Common myeloid progenitor, CD34-positive (primary cell): ENCODE results near the gene ARRB2.
A peak's percentile ranks its signal among the peaks of the same experiment; 100 is the strongest.
"Not testable (repeated sequence)": the region's sequence is repeated elsewhere in the genome, so short reads cannot be mapped to it uniquely, and the experiment has no call there.

Experiments used
- CTCF ChIA-PET: fragments of 350-600 bp; sonication (Branson Sonifier 250); formaldehyde crosslinking; loops from one replicate; lab custom pipeline; 2021; ENCODE audit warnings: antibody characterized with exemption; lab: Charles Lee
- POLR2A ChIA-PET: fragments of 350-600 bp; sonication (Branson Sonifier 250); formaldehyde crosslinking; loops from one replicate; lab custom pipeline; 2021; ENCODE audit warnings: antibody characterized with exemption; lab: Charles Lee
- DNase-seq, 3 donors: peaks; one replicate each; pipeline versions ENCODE4 v3.0.0 to v3.0.0-alpha.2; 2013
- H3K27ac ChIP-seq, 2 experiments: 1 replicate in 1 of 2; 2 replicates in 1 of 2; pipeline ENCODE4 v1.7.0; 2013; ENCODE audit warnings: inconsistent platforms in 2 of 2, low read length in 2 of 2, mild to moderate bottlenecking in 2 of 2, low read depth in 1 of 2, moderate library complexity in 1 of 2; ENCODE audit not compliant: severe bottlenecking in 2 of 2, insufficient read depth in 1 of 2, poor library complexity in 1 of 2
- H3K27me3 ChIP-seq, 5 experiments: replicated peaks in 2 of 5; 1 replicate in 3 of 5; 2 replicates in 2 of 5; pipeline versions ENCODE4 v1.6.1 to v1.7.0; 2013; ENCODE audit warnings: low read length in 4 of 5, mild to moderate bottlenecking in 2 of 5, moderate library complexity in 2 of 5, inconsistent platforms in 1 of 5; ENCODE audit not compliant: insufficient read depth in 5 of 5, control insufficient read depth in 4 of 5
- H3K36me3 ChIP-seq, 4 experiments: 1 replicate in 2 of 4; 2 replicates in 2 of 4; pipeline versions ENCODE4 v1.6.1 to v1.7.0; 2013; ENCODE audit warnings: low read length in 3 of 4, control low read depth in 1 of 4, mild to moderate bottlenecking in 1 of 4; ENCODE audit not compliant: control insufficient read depth in 4 of 4, insufficient read depth in 4 of 4
- H3K4me1 ChIP-seq, 4 experiments: 1 replicate in 3 of 4; 2 replicates in 1 of 4; pipeline versions ENCODE4 v1.6.1 to v1.7.1; 2013; ENCODE audit warnings: low read length in 3 of 4, mild to moderate bottlenecking in 3 of 4, control low read depth in 1 of 4, inconsistent platforms in 1 of 4, moderate library complexity in 1 of 4; ENCODE audit not compliant: control insufficient read depth in 4 of 4, insufficient read depth in 4 of 4; ENCODE audit errors: control extremely low read depth in 1 of 4
- H3K4me3 ChIP-seq, 7 experiments: 1 replicate in 4 of 7; 2 replicates in 3 of 7; pipeline versions ENCODE4 v1.5.1 to v1.7.0; 2013; ENCODE audit warnings: mild to moderate bottlenecking in 7 of 7, low read length in 6 of 7, moderate library complexity in 6 of 7, inconsistent platforms in 2 of 7, low read depth in 2 of 7, control low read depth in 1 of 7; ENCODE audit not compliant: insufficient read depth in 4 of 7, control insufficient read depth in 1 of 7; ENCODE audit errors: extremely low read depth in 1 of 7
- H3K9me3 ChIP-seq, 5 experiments: 1 replicate in 4 of 5; 2 replicates in 1 of 5; pipeline versions ENCODE4 v1.6.1 to v1.7.1; 2013; ENCODE audit warnings: low read length in 4 of 5, mild to moderate bottlenecking in 2 of 5, inconsistent platforms in 1 of 5, low read depth in 1 of 5, moderate library complexity in 1 of 5; ENCODE audit not compliant: control insufficient read depth in 4 of 5, insufficient read depth in 2 of 5; ENCODE audit errors: control extremely low read depth in 1 of 5
- WGBS: methylation state at CpG from one replicate; pipeline ENCODE4 v1.1.5; 2013; ENCODE audit not compliant: insufficient coverage; 5-methylcytosine and 5-hydroxymethylcytosine counted together

The ARRB2 gene

GRCh38 chr17:4696437-4696805 is 14.0 kb upstream of the ARRB2 start:
- H3K36me3 ChIP-seq = peaks cover 6 to 35% (median 12%) of the 10 kb centered on the region in 4 experiments
- H3K9me3 ChIP-seq = no peaks in the 10 kb centered on the region
- peak in 2 of 3 donors; percentile 53 to 55 for DNase-seq
- H3K4me3 ChIP-seq = no peak overlapping the region
- H3K27ac ChIP-seq = no peak overlapping the region
- ChIA-PET CTCF (no interaction called here), POLR2A (interaction anchor here (1.1 kb wide), 1 partner anchor 34 kb away, joined by 3 read pairs; no protein-coding TSS in a partner anchor)
- peaks cover 0 to 8% (median 0%) of the 10 kb centered on the region in 4 experiments for H3K4me1 ChIP-seq
- 53% methylated on average over 5 of the region's 6 CpGs for WGBS
- H3K27me3 ChIP-seq = no peaks in the 10 kb centered on the region

GRCh38 chr17:4699401-4700056 is 10.9 kb upstream of the ARRB2 start:
- H3K9me3 ChIP-seq, DNase-seq, POLR2A ChIA-PET, H3K27ac ChIP-seq, H3K27me3 ChIP-seq, H3K4me3 ChIP-seq: not testable (repeated sequence)
- WGBS = 81% methylated on average over 13 of the region's 13 CpGs
- Histone ChIP-seq H3K36me3 (peaks cover 2 to 21% (median 8%) of the 10 kb centered on the region in 4 experiments), H3K4me1 (peaks cover 8 to 26% (median 11%) of the 10 kb centered on the region in 4 experiments)
- CTCF ChIA-PET = interaction anchor here (1.2 to 1.3 kb wide), 2 partner anchors 9 to 210 kb away, joined by 3 read pairs; no protein-coding TSS in a partner anchor

GRCh38 chr17:4701116-4701515 is 9.3 kb upstream of the ARRB2 start:
- Histone ChIP-seq H3K4me1 (peaks cover 8 to 29% (median 16%) of the 10 kb centered on the region in 4 experiments), H3K4me3 (no peak overlapping the region), H3K9me3 (no peaks in the 10 kb centered on the region), H3K27ac (no peak overlapping the region), H3K36me3 (peaks cover 2 to 18% (median 8%) of the 10 kb centered on the region in 4 experiments), H3K27me3 (no peaks in the 10 kb centered on the region)
- ChIA-PET POLR2A (interaction anchor here (0.6 kb wide), 1 partner anchor 568 kb away, joined by 4 read pairs; no protein-coding TSS in a partner anchor), CTCF (interaction anchor here (1.0 to 1.4 kb wide), 3 partner anchors 43 to 208 kb away, joined by 3 read pairs; no protein-coding TSS in a partner anchor)
- no peak for DNase-seq
- WGBS = 100% methylated on average over 1 of the region's 1 CpG

- ChIA-PET CTCF (interaction anchor here (0.6 to 2.6 kb wide), 9 partner anchors 12 to 185 kb away, joined by 3 to 10 read pairs (median 3); no protein-coding TSS in a partner anchor), POLR2A (no interaction called here)
- WGBS = 11% methylated on average over 11 of the region's 15 CpGs
Observed at GRCh38 chr17:4703330-4703691, 7.1 kb upstream of the ARRB2 start.

DNA sequence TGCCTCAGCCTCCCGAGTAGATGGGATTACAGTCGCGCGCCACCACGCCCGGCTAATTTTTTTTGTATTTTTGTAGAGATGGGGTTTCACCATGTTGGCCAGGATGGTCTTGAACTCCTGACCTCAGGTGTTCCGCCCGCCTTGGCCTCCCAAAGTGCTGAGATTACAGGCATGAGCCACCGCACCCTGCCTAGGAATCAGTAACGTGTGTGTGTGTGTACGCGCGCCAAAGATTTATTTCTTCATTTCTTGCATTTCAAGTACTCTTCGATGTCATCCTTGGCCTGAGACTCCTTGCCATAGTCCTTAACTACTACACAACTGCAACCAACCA is 5.9 kb upstream of the ARRB2 start:
- H3K9me3 ChIP-seq, POLR2A ChIA-PET, DNase-seq, H3K27me3 ChIP-seq, H3K36me3 ChIP-seq: not testable (repeated sequence)
- Histone ChIP-seq H3K27ac (peak overlapping the region in 1 of 2 experiments; percentile 70), H3K4me3 (peak overlapping the region in 6 of 7 experiments; percentile 83 to 96 (median 90)), H3K4me1 (peaks cover 8 to 22% (median 17%) of the 10 kb centered on the region in 4 experiments)
- CTCF ChIA-PET = interaction anchor here (1.3 kb wide), 1 partner anchor 22 kb away, joined by 4 read pairs; no protein-coding TSS in a partner anchor
- 86% methylated on average over 4 of the region's 14 CpGs for WGBS

More at GRCh38 chr17:4703330-4703691, 7.1 kb upstream of the ARRB2 start:
- no peak for DNase-seq
- H3K4me1 ChIP-seq = peaks cover 8 to 21% (median 16%) of the 10 kb centered on the region in 4 experiments
- H3K9me3 ChIP-seq = no peaks in the 10 kb centered on the region
- H3K27me3 ChIP-seq = no peaks in the 10 kb centered on the region
- peaks cover 0 to 6% (median 0%) of the 10 kb centered on the region in 4 experiments for H3K36me3 ChIP-seq
- peak overlapping the region; percentile 18 to 70 for H3K27ac ChIP-seq
- H3K4me3 ChIP-seq = peak overlapping the region; percentile 78 to 96 (median 84)

GRCh38 chr17:4704991-4705390 is 5.4 kb upstream of the ARRB2 start:
- WGBS = 96% methylated on average over 10 of the region's 15 CpGs

GRCh38 chr17:4706121-4706520 is 4.3 kb upstream of the ARRB2 start:
- peaks cover 8 to 30% (median 24%) of the 10 kb centered on the region in 4 experiments for H3K4me1 ChIP-seq
- 95% methylated on average over 7 of the region's 7 CpGs for WGBS
- POLR2A ChIA-PET = no interaction called here
- no peaks in the 10 kb centered on the region for H3K36me3 ChIP-seq
- CTCF ChIA-PET = interaction anchor here (0.9 to 1.3 kb wide), 3 partner anchors 27 to 182 kb away, joined by 3 to 4 read pairs (median 3); no protein-coding TSS in a partner anchor
- no peak for DNase-seq
- no peak overlapping the region for H3K27ac ChIP-seq
- no peaks in the 10 kb centered on the region for H3K9me3 ChIP-seq
- H3K27me3 ChIP-seq = no peaks in the 10 kb centered on the region
- H3K4me3 ChIP-seq = no peak overlapping the region

More at GRCh38 chr17:4704991-4705390, 5.4 kb upstream of the ARRB2 start:
- ChIA-PET CTCF (interaction anchor here (1.2 kb wide), 1 partner anchor 28 kb away, joined by 3 read pairs; no protein-coding TSS in a partner anchor), POLR2A (no interaction called here)
- Histone ChIP-seq H3K27ac (no peak overlapping the region), H3K4me3 (peak overlapping the region in 1 of 7 experiments; percentile 84), H3K9me3 (no peaks in the 10 kb centered on the region), H3K27me3 (no peaks in the 10 kb centered on the region), H3K36me3 (peaks cover 0 to 2% (median 0%) of the 10 kb centered on the region in 4 experiments), H3K4me1 (peaks cover 8 to 25% (median 19%) of the 10 kb centered on the region in 4 experiments)
- no peak for DNase-seq
